ENCODE results near the gene KRTAP4-16. TPM values are rescaled to one million over a fixed set of nuclear protein-coding genes. Genes with fewer than 3 reads are reported as not detected.
"Not testable (repeated sequence)": the region's sequence is repeated elsewhere in the genome, so short reads cannot be mapped to it uniquely, and the experiment has no call there.

The KRTAP4-16 gene
- total RNA-seq: not detected

GRCh38 chr17:41101586-41102259 is at the start of gene KRTAP4-16:
Gene KRTAP4-16 (minus strand): TSS chr17:41102209. CDS start chr17:41102209, 0 bp downstream.
- Mint-ChIP-seq H3K27me3 (peaks cover 20 to 37% of the 10 kb centered on the region in 2 donors), H3K4me3 (no peak within 1 kb of the TSS), H3K27ac (no peak within 1 kb of the TSS), H3K9me3 (no peaks in the 10 kb centered on the region), H3K4me1 (ENCODE audit: low read depth in 2 of 2) (no peaks in the 10 kb centered on the region), H3K36me3 (no peaks in the 10 kb centered on the region)
- DNase-seq (ENCODE audit: low spot score) (no peak), ATAC-seq (no peak)

GRCh38 chr17:41151525-41151924 is 49.5 kb upstream of the KRTAP4-16 start:
- H3K4me1 Mint-ChIP-seq (ENCODE audit: low read depth in 2 of 2): no peaks in the 10 kb centered on the region
- peaks cover 32 to 54% of the 10 kb centered on the region in 2 donors for H3K27me3 Mint-ChIP-seq
- H3K9me3 Mint-ChIP-seq: no peaks in the 10 kb centered on the region
- no peaks in the 10 kb centered on the region for H3K36me3 Mint-ChIP-seq
- no peak overlapping the region for H3K27ac Mint-ChIP-seq
- ATAC-seq (no peak), DNase-seq (ENCODE audit: low spot score) (no peak)
- H3K4me3 Mint-ChIP-seq: no peak overlapping the region

GRCh38 chr17:41150026-41150425 is 48.0 kb upstream of the KRTAP4-16 start:
- DNase-seq (ENCODE audit: low spot score) (no peak), ATAC-seq (no peak)
- H3K27me3 Mint-ChIP-seq: peaks cover 28 to 50% of the 10 kb centered on the region in 2 donors
- no peaks in the 10 kb centered on the region for H3K36me3 Mint-ChIP-seq
- no peak overlapping the region for H3K4me3 Mint-ChIP-seq
- no peak overlapping the region for H3K27ac Mint-ChIP-seq
- no peaks in the 10 kb centered on the region for H3K9me3 Mint-ChIP-seq
- no peaks in the 10 kb centered on the region for H3K4me1 Mint-ChIP-seq (ENCODE audit: low read depth in 2 of 2)

GRCh38 chr17:41149652-41149985 is 47.6 kb upstream of the KRTAP4-16 start, which contains the start of gene KRTAP4-5:
Gene KRTAP4-5 (minus strand): TSS chr17:41149825. CDS start chr17:41149767, 58 bp downstream.
- no peak for DNase-seq (ENCODE audit: low spot score)
- ATAC-seq: no peak
- no peak within 1 kb of the TSS for H3K27ac Mint-ChIP-seq
- H3K4me3 Mint-ChIP-seq: no peak within 1 kb of the TSS
- H3K36me3 Mint-ChIP-seq: no peaks in the 10 kb centered on the region
- H3K9me3 Mint-ChIP-seq: no peaks in the 10 kb centered on the region
- H3K27me3 Mint-ChIP-seq: peaks cover 28 to 49% of the 10 kb centered on the region in 2 donors
- no peaks in the 10 kb centered on the region for H3K4me1 Mint-ChIP-seq (ENCODE audit: low read depth in 2 of 2)

- not testable (repeated sequence) for DNase-seq (ENCODE audit: low spot score); ATAC-seq; H3K4me3 Mint-ChIP-seq; H3K9me3 Mint-ChIP-seq; H3K27ac Mint-ChIP-seq; H3K4me1 Mint-ChIP-seq (ENCODE audit: low read depth in 2 of 2); H3K36me3 Mint-ChIP-seq
- H3K27me3 Mint-ChIP-seq: peaks cover 27 to 47% of the 10 kb centered on the region in 2 donors
Measured at GRCh38 chr17:41148971-41149651, 47.1 kb upstream of the KRTAP4-16 start.

GRCh38 chr17:41147531-41148204 is 45.7 kb upstream of the KRTAP4-16 start:
- H3K27me3 Mint-ChIP-seq: peaks cover 22 to 43% of the 10 kb centered on the region in 2 donors
- H3K9me3 Mint-ChIP-seq: peaks cover 5% of the 10 kb centered on the region
- no peak overlapping the region for H3K27ac Mint-ChIP-seq
- no peaks in the 10 kb centered on the region for H3K4me1 Mint-ChIP-seq (ENCODE audit: low read depth in 2 of 2)
- H3K36me3 Mint-ChIP-seq: peaks cover 10% of the 10 kb centered on the region
- ATAC-seq (no peak), DNase-seq (ENCODE audit: low spot score) (no peak)
- H3K4me3 Mint-ChIP-seq: no peak overlapping the region

GRCh38 chr17:41145261-41145660 is 43.3 kb upstream of the KRTAP4-16 start:
- H3K27me3 Mint-ChIP-seq: peaks cover 24 to 56% of the 10 kb centered on the region in 2 donors
- H3K4me1 Mint-ChIP-seq (ENCODE audit: low read depth in 2 of 2): no peaks in the 10 kb centered on the region
- peaks cover 22% of the 10 kb centered on the region for H3K36me3 Mint-ChIP-seq
- no peak for DNase-seq (ENCODE audit: low spot score)
- no peak for ATAC-seq
- H3K4me3 Mint-ChIP-seq: no peak overlapping the region
- H3K27ac Mint-ChIP-seq: no peak overlapping the region
- H3K9me3 Mint-ChIP-seq: peaks cover 8% of the 10 kb centered on the region

GRCh38 chr17:41144846-41145245 is 42.8 kb upstream of the KRTAP4-16 start:
- ATAC-seq (no peak), DNase-seq (ENCODE audit: low spot score) (no peak)
- H3K27ac Mint-ChIP-seq: no peak overlapping the region
- peaks cover 23% of the 10 kb centered on the region for H3K36me3 Mint-ChIP-seq
- H3K4me1 Mint-ChIP-seq (ENCODE audit: low read depth in 2 of 2): no peaks in the 10 kb centered on the region
- H3K4me3 Mint-ChIP-seq: no peak overlapping the region
- H3K27me3 Mint-ChIP-seq: peaks cover 24 to 58% of the 10 kb centered on the region in 2 donors
- peaks cover 8% of the 10 kb centered on the region for H3K9me3 Mint-ChIP-seq

- Mint-ChIP-seq H3K4me1 (ENCODE audit: low read depth in 2 of 2) (no peaks in the 10 kb centered on the region), H3K9me3 (peaks cover 12% of the 10 kb centered on the region), H3K4me3 (no peak overlapping the region), H3K27me3 (peaks cover 25 to 67% of the 10 kb centered on the region in 2 donors), H3K27ac (no peak overlapping the region), H3K36me3 (peaks cover 29% of the 10 kb centered on the region)
- DNase-seq (ENCODE audit: low spot score) (no peak), ATAC-seq (no peak)
Measured at GRCh38 chr17:41141361-41141760, 39.4 kb upstream of the KRTAP4-16 start.

- Mint-ChIP-seq H3K27me3 (peaks cover 25 to 61% of the 10 kb centered on the region in 2 donors), H3K4me3 (no peak within 1 kb of the TSS), H3K36me3 (peaks cover 29% of the 10 kb centered on the region), H3K27ac (no peak within 1 kb of the TSS), H3K9me3 (peaks cover 12% of the 10 kb centered on the region), H3K4me1 (ENCODE audit: low read depth in 2 of 2) (no peaks in the 10 kb centered on the region)
- ATAC-seq: no peak
- no peak for DNase-seq (ENCODE audit: low spot score)
Measured at GRCh38 chr17:41140360-41141131, 38.5 kb upstream of the KRTAP4-16 start, which contains the start of gene KRTAP4-6. Gene KRTAP4-6 (minus strand): TSS chr17:41140544. CDS start chr17:41140487, 57 bp downstream.

- not testable (repeated sequence) for H3K4me3 Mint-ChIP-seq; DNase-seq (ENCODE audit: low spot score); H3K4me1 Mint-ChIP-seq (ENCODE audit: low read depth in 2 of 2); H3K27ac Mint-ChIP-seq; ATAC-seq
- peaks cover 12% of the 10 kb centered on the region for H3K9me3 Mint-ChIP-seq
- H3K36me3 Mint-ChIP-seq: peaks cover 29% of the 10 kb centered on the region
- peaks cover 25 to 56% of the 10 kb centered on the region in 2 donors for H3K27me3 Mint-ChIP-seq
Measured at GRCh38 chr17:41139865-41140264, 37.9 kb upstream of the KRTAP4-16 start.

GRCh38 chr17:41133880-41134735 is 32.1 kb upstream of the KRTAP4-16 start:
- no peak for DNase-seq (ENCODE audit: low spot score)
- H3K27me3 Mint-ChIP-seq: peaks cover 22 to 42% of the 10 kb centered on the region in 2 donors

More at GRCh38 chr17:41133880-41134735, 32.1 kb upstream of the KRTAP4-16 start:
- Mint-ChIP-seq H3K27ac (peak overlapping the region in 1 of 2 donors; percentile 26), H3K9me3 (no peaks in the 10 kb centered on the region), H3K36me3 (no peaks in the 10 kb centered on the region), H3K4me1 (ENCODE audit: low read depth in 2 of 2) (no peaks in the 10 kb centered on the region), H3K4me3 (no peak overlapping the region)
- no peak for ATAC-seq

Measured in natural killer cell treated with Interleukin-12 subunit alpha and Interleukin-12 subunit beta and Interleukin-15 and Interleukin-18, amount 100 ng/mL, for 72 hours (primary cell).